SK-N-SH (cell line): ENCODE results near the gene PARD3. TPM values are rescaled to one million over a fixed set of nuclear protein-coding genes. Genes with fewer than 3 reads are reported as not detected.

Experiments
- CTCF ChIA-PET: fragments of 300-600, 350-600 bp; formaldehyde crosslinking; extraction: SDS; loops from one replicate; lab custom pipeline; 2021; lab: Yijun Ruan, JAX
- POLR2A ChIA-PET: fragments of 350-600 bp; sonication (Branson Sonifier 250); formaldehyde crosslinking; extraction: SDS; loops from one replicate; lab custom pipeline; 2020; ENCODE audit warnings: antibody characterized with exemption, inconsistent platforms; lab: Yijun Ruan, JAX
- DNase-seq: peaks from one replicate; pipeline ENCODE4 v3.0.0; 2012
- H2AFZ ChIP-seq: fragments of 200-600 bp; sonication (generic); 2 replicates; pipeline ENCODE4 v1.8.1; 2016; ENCODE audit warnings: antibody characterized with exemption, mild to moderate bottlenecking, low read depth
- H3F3A ChIP-seq: fragments of 200-600 bp; sonication (generic); replicated peaks from 2 replicates; pipeline ENCODE3; 2016; ENCODE audit warnings: antibody characterized with exemption, mild to moderate bottlenecking; ENCODE audit not compliant: insufficient read depth
- H3K27ac ChIP-seq, 2 experiments: fragments of 200-500 bp in 1 of 2; fragments of 200-600 bp in 1 of 2; sonication (Bioruptor generic) in 1 of 2; sonication (generic), shearing (Covaris generic) in 1 of 2; 2 replicates each; pipeline versions ENCODE4 v1.5.1 to v1.6.1; 2014 to 2016; ENCODE audit warnings: low read depth in 2 of 2, inconsistent platforms in 1 of 2, low read length in 1 of 2, mild to moderate bottlenecking in 1 of 2, mixed read lengths in 1 of 2
- H3K27me3 ChIP-seq: fragments of 200-600 bp; sonication (generic), shearing (Covaris generic); 2 replicates; pipeline ENCODE4 v1.6.1; 2016; ENCODE audit warnings: mixed run types; ENCODE audit not compliant: insufficient read depth
- H3K36me3 ChIP-seq, 2 experiments: fragments of 200-500 bp in 1 of 2; fragments of 200-600 bp in 1 of 2; sonication (Bioruptor generic) in 1 of 2; sonication (generic) in 1 of 2; replicated peaks in 1 of 2; 2 replicates each; pipeline versions ENCODE3 to v1.5.1; 2014 to 2016; ENCODE audit warnings: low read length in 1 of 2, mild to moderate bottlenecking in 1 of 2; ENCODE audit not compliant: insufficient read depth in 2 of 2, control insufficient read depth in 1 of 2
- H3K4me1 ChIP-seq, 2 experiments: fragments of 200-500 bp in 1 of 2; fragments of 200-600 bp in 1 of 2; sonication (Bioruptor generic) in 1 of 2; sonication (generic), shearing (Covaris generic) in 1 of 2; 2 replicates each; pipeline versions ENCODE4 v1.5.1 to v1.6.1; 2014 to 2016; ENCODE audit warnings: low read depth in 1 of 2, low read length in 1 of 2, mixed run types in 1 of 2; ENCODE audit not compliant: insufficient read depth in 2 of 2, control insufficient read depth in 1 of 2
- H3K4me2 ChIP-seq: fragments of 200-600 bp; sonication (generic), shearing (Covaris generic); 2 replicates; pipeline ENCODE4 v1.6.1; 2017; ENCODE audit warnings: mixed run types
- H3K4me3 ChIP-seq, 2 experiments: fragments of 200-500 bp in 1 of 2; fragments of 200-600 bp in 1 of 2; sonication (Bioruptor generic) in 1 of 2; sonication (generic), shearing (Covaris generic) in 1 of 2; 2 replicates each; pipeline versions ENCODE4 v1.5.1 to v1.8.1; 2014 to 2016; ENCODE audit warnings: low read depth in 2 of 2, inconsistent platforms in 1 of 2, low read length in 1 of 2, mild to moderate bottlenecking in 1 of 2, mixed read lengths in 1 of 2, moderate library complexity in 1 of 2
- H3K79me2 ChIP-seq: fragments of 200-600 bp; sonication (generic); 2 replicates; pipeline ENCODE4 v1.8.1; 2017; ENCODE audit warnings: mild to moderate bottlenecking; ENCODE audit not compliant: insufficient read depth
- H3K9ac ChIP-seq: fragments of 200-600 bp; sonication (generic); 2 replicates; pipeline ENCODE4 v1.6.1; 2017; ENCODE audit warnings: mixed run types
- H3K9me2 ChIP-seq: fragments of 200-600 bp; sonication (generic); 2 replicates; pipeline ENCODE4 v1.6.1; 2017; ENCODE audit warnings: mixed run types
- H3K9me3 ChIP-seq: fragments of 200-600 bp; sonication (generic); 2 replicates; pipeline ENCODE4 v1.6.1; 2017; ENCODE audit warnings: mixed run types, mild to moderate bottlenecking, moderate library complexity
- H4K20me1 ChIP-seq: fragments of 200-600 bp; sonication (generic); 2 replicates; pipeline ENCODE4 v1.6.1; 2017; ENCODE audit warnings: mild to moderate bottlenecking, mixed run types; ENCODE audit not compliant: insufficient read depth
- CHD2 ChIP-seq: fragments of 150-350 bp; IDR thresholded peaks from 2 replicates; pipeline ENCODE4 v1.6.1; 2018; ENCODE audit warnings: low read length; ENCODE audit not compliant: partially characterized antibody
- EP300 ChIP-seq, 2 experiments: IDR thresholded peaks; 2 replicates each; pipeline versions ENCODE4 v1.4.0 to v1.6.1; 2012; ENCODE audit warnings: borderline replicate concordance in 1 of 2, low read depth in 1 of 2, low read length in 1 of 2
- FOSL2 ChIP-seq: IDR thresholded peaks from 2 replicates; pipeline ENCODE4 v1.4.0; 2012; ENCODE audit warnings: low read depth, mild to moderate bottlenecking, moderate library complexity, borderline replicate concordance
- FOXM1 ChIP-seq: IDR thresholded peaks from 2 replicates; pipeline ENCODE4 v1.4.0; 2012; ENCODE audit warnings: low read depth, mild to moderate bottlenecking
- IRF3 ChIP-seq: fragments of 150-350 bp; IDR thresholded peaks from 2 replicates; pipeline ENCODE4 v1.6.1; 2016; ENCODE audit warnings: mild to moderate bottlenecking, low read depth, low read length
- MEF2A ChIP-seq: IDR thresholded peaks from 2 replicates; pipeline ENCODE4 v1.4.0; 2012; ENCODE audit warnings: low read depth, borderline replicate concordance
- MXI1 ChIP-seq: IDR thresholded peaks from 2 replicates; pipeline ENCODE4 v1.6.1; 2012; ENCODE audit warnings: mild to moderate bottlenecking, low read depth, low read length, improper control_type of control experiment
- NFIC ChIP-seq: IDR thresholded peaks from 2 replicates; pipeline ENCODE4 v1.4.0; 2012; ENCODE audit warnings: borderline replicate concordance
- PBX3 ChIP-seq: IDR thresholded peaks from 2 replicates; pipeline ENCODE4; 2012
- POLR2AphosphoS5 ChIP-seq: IDR thresholded peaks from 2 replicates; pipeline ENCODE4 v1.6.1; 2012; ENCODE audit warnings: low read depth, low read length
- RAD21 ChIP-seq: IDR thresholded peaks from 2 replicates; pipeline ENCODE4 v1.6.1; 2012; ENCODE audit warnings: mild to moderate bottlenecking, low read length
- REST ChIP-seq: IDR thresholded peaks from 2 replicates; pipeline ENCODE4 v1.6.1; 2012; ENCODE audit warnings: mild to moderate bottlenecking, low read depth, low read length, moderate library complexity
- TCF12 ChIP-seq: IDR thresholded peaks from 2 replicates; pipeline ENCODE4 v1.4.0; 2012
- USF1 ChIP-seq: IDR thresholded peaks from 2 replicates; pipeline ENCODE4 v1.4.0; 2012; ENCODE audit warnings: low read depth, borderline replicate concordance
- YY1 ChIP-seq: IDR thresholded peaks from 2 replicates; pipeline ENCODE4 v1.4.0; 2012; ENCODE audit warnings: low read depth, mild to moderate bottlenecking
- WGBS: methylation state at CpG from one replicate; pipeline ENCODE4 v1.1.6; 2017; ENCODE audit warnings: low lambda C conversion rate; 5-methylcytosine and 5-hydroxymethylcytosine counted together
- polyA plus RNA-seq, 3 experiments: library from polyadenylated mRNA; depleted of rRNA; stranded (reverse); fragments of >200 nt; gene quantifications; 2 replicates each; pipeline ENCODE4 v1.2.3, GENCODE V29; 2012

The PARD3 gene
- polyA plus RNA-seq, 1 of the 3 experiments (the other 2 are of a cell fraction) = 29.4 TPM

GRCh38 chr10:34320265-34320664, 494.8 kb downstream of the PARD3 start:
- Histone ChIP-seq H3K9me3 (no peaks in the 10 kb centered on the region), H3K4me1 (peaks cover 14 to 39% of the 10 kb centered on the region in 2 experiments), H3K9ac (no peak overlapping the region), H3K27me3 (no peaks in the 10 kb centered on the region), H3K4me2 (no peak overlapping the region), H3K4me3 (no peak overlapping the region), H3K27ac (peak overlapping the region; percentile 52 to 76; a peak in 3 of 4 replicates), H2AFZ (no peak overlapping the region), H3K9me2 (no peaks in the 10 kb centered on the region), H3K36me3 (peaks cover 5 to 18% of the 10 kb centered on the region in 2 experiments), H3F3A (peaks cover 25% of the 10 kb centered on the region), H4K20me1 (no peaks in the 10 kb centered on the region), H3K79me2 (no peaks in the 10 kb centered on the region)
- DNase-seq = peak; percentile 30
- WGBS = 30% methylated on average over 4 of the region's 4 CpGs
- no peak for TF ChIP-seq POLR2AphosphoS5
- TF ChIP-seq CHD2 = no peak
- peak; percentile 41; the same call in 1 of the 2 replicates for TF ChIP-seq MXI1
- TF ChIP-seq EP300 (IDR thresholded peaks at IDR 0.05; ENCODE audit: borderline replicate concordance in 1 of 2, low read depth in 1 of 2, low read length in 1 of 2) = peak in 1 of 2 experiments; percentile 76; a peak in 2 of 4 replicates
- peak; percentile 30 for TF ChIP-seq RAD21
- TF ChIP-seq REST = no peak
- TF ChIP-seq FOSL2 = no peak
- no peak for TF ChIP-seq IRF3
- peak; percentile 61 for TF ChIP-seq NFIC
- no peak for TF ChIP-seq USF1
- TF ChIP-seq TCF12 = peak; percentile 55; the same call in 1 of the 2 replicates
- TF ChIP-seq PBX3 = peak; percentile 42; the same call in 1 of the 2 replicates
- TF ChIP-seq FOXM1 = no peak
- TF ChIP-seq YY1 = no peak
- TF ChIP-seq MEF2A = no peak
- CTCF ChIA-PET = interaction anchor here (0.7 to 2.4 kb wide), 3 partner anchors 12 to 317 kb away, joined by 3 to 9 read pairs (median 4); no protein-coding TSS in a partner anchor
- POLR2A ChIA-PET = no interaction called here
